HG03175 (cell line): ENCODE measurements around the gene EMC6.
A peak's percentile ranks its signal among the peaks of the same experiment; 100 is the strongest.
"Not testable (repeated sequence)": the region's sequence is repeated elsewhere in the genome, so short reads cannot be mapped to it uniquely, and the experiment has no call there.

Experiments used
- ATAC-seq: cut with Tn5 transposase; IDR thresholded peaks from one replicate; pipeline ENCODE4 v1.9.1; 2021; ENCODE audit warnings: mild to moderate bottlenecking, moderate library complexity; ENCODE audit not compliant: unreplicated experiment

EMC6 gene

GRCh38 chr17:3679531-3680126 lies 11.0 kb downstream of the EMC6 start:
- ATAC-seq = no peak

GRCh38 chr17:3681057-3681456 lies 12.4 kb downstream of the EMC6 start:
- no peak for ATAC-seq

GRCh38 chr17:3681565-3681964 lies 13.0 kb downstream of the EMC6 start:
- no peak for ATAC-seq

GRCh38 chr17:3682033-3682432 lies 13.4 kb downstream of the EMC6 start:
- no peak for ATAC-seq

- ATAC-seq = no peak
These were observed 14.5 kb downstream of the EMC6 start for GRCh38 chr17:3683054-3683511.

GRCh38 chr17:3685174-3685573 lies 16.6 kb downstream of the EMC6 start:
- ATAC-seq = no peak

GRCh38 chr17:3688027-3688553 lies 19.5 kb downstream of the EMC6 start:
- ATAC-seq = no peak

- ATAC-seq = no peak
These were observed 20.2 kb downstream of the EMC6 start for GRCh38 chr17:3688852-3689261.

- no peak for ATAC-seq
These were observed 20.9 kb downstream of the EMC6 start for GRCh38 chr17:3689262-3690093.

- no peak for ATAC-seq
These were observed 21.6 kb downstream of the EMC6 start for GRCh38 chr17:3690094-3690715.

- ATAC-seq = no peak
These were observed 23.0 kb downstream of the EMC6 start for GRCh38 chr17:3691617-3692067.

- ATAC-seq = no peak
These were observed 23.7 kb downstream of the EMC6 start for GRCh38 chr17:3692346-3692745.

- ATAC-seq = no peak
These were observed 24.5 kb downstream of the EMC6 start for GRCh38 chr17:3693141-3693540.

- ATAC-seq = peak; percentile 50
These were observed 25.2 kb downstream of the EMC6 start for GRCh38 chr17:3693829-3694231.

- no peak for ATAC-seq
These were observed 26.6 kb downstream of the EMC6 start for GRCh38 chr17:3695129-3695722.

- ATAC-seq = no peak
These were observed 27.3 kb downstream of the EMC6 start, which contains the start of gene P2RX5 for GRCh38 chr17:3695723-3696411. P2RX5 (minus strand) TSS chr17:3696155; CDS start chr17:3696005, 150 bp downstream.

- no peak for ATAC-seq
These were observed 28.5 kb downstream of the EMC6 start for GRCh38 chr17:3697103-3697476.

GRCh38 chr17:3698139-3698538 lies 29.5 kb downstream of the EMC6 start:
- no peak for ATAC-seq

- no peak for ATAC-seq
These were observed 31.3 kb downstream of the EMC6 start for GRCh38 chr17:3699951-3700350.

- not testable (repeated sequence) for ATAC-seq
These were observed 33.5 kb downstream of the EMC6 start for GRCh38 chr17:3702041-3702539.
